IMR-90 (cell line): ENCODE measurements around the gene WDR5. TPM values are rescaled to one million over a fixed set of nuclear protein-coding genes. Genes with fewer than 3 reads are reported as not detected.

Experiments used
- ATAC-seq: fragments of 200-7000 bp; cut with Tn5 transposase; 2 replicates; pipeline ENCODE4 v1.9.1; 2020; ENCODE audit warnings: low read depth, mild to moderate bottlenecking, moderate library complexity
- BruUV-seq: library from RNA; stranded (reverse); fragments of 400-500 nt; replicated peaks from 2 replicates; lab custom pipeline; 2021; lab: Mats Ljungman, UMichigan
- CTCF ChIA-PET: fragments of 300-600 bp; formaldehyde crosslinking; extraction: SDS; loops from one replicate; lab custom pipeline; 2021; ENCODE audit warnings: antibody characterized with exemption; lab: Yijun Ruan, JAX
- POLR2A ChIA-PET: fragments of 300-600 bp; sonication (Branson Sonifier 250); formaldehyde crosslinking; loops from one replicate; lab custom pipeline; 2022; ENCODE audit warnings: antibody characterized with exemption; ENCODE audit not compliant: unreplicated experiment; lab: Charles Lee
- DNase-seq: peaks from one replicate; pipeline ENCODE4 v3.0.0; 2013
- H2AFZ ChIP-seq: replicated peaks from 2 replicates; pipeline ENCODE3; 2013; ENCODE audit warnings: low read length, mild to moderate bottlenecking; ENCODE audit not compliant: poor library complexity
- H2AK5ac ChIP-seq: 2 replicates; pipeline ENCODE4 v1.6.1; 2013; ENCODE audit warnings: low read depth, low read length, inconsistent platforms
- H2AK9ac ChIP-seq: replicated peaks from 2 replicates; pipeline ENCODE3; 2013; ENCODE audit warnings: mild to moderate bottlenecking, low read depth, low read length, moderate library complexity; ENCODE audit not compliant: poor library complexity
- H2BK120ac ChIP-seq: 2 replicates; pipeline ENCODE4 v1.6.1; 2013; ENCODE audit warnings: low read depth, low read length, inconsistent platforms
- H2BK15ac ChIP-seq: 3 replicates; pipeline ENCODE4 v1.6.1; 2013; ENCODE audit warnings: low read depth, low read length, inconsistent platforms
- H2BK20ac ChIP-seq: 2 replicates; pipeline ENCODE4 v1.6.1; 2013; ENCODE audit warnings: low read depth, mild to moderate bottlenecking, inconsistent platforms, low read length, moderate library complexity
- H2BK5ac ChIP-seq: 2 replicates; pipeline ENCODE4 v1.6.1; 2013; ENCODE audit warnings: mild to moderate bottlenecking, low read depth, low read length, inconsistent platforms; ENCODE audit not compliant: poor library complexity, severe bottlenecking
- H3K14ac ChIP-seq: replicated peaks from 2 replicates; pipeline ENCODE4 v1.6.1; 2013; ENCODE audit warnings: low read depth, low read length, inconsistent platforms
- H3K18ac ChIP-seq: 2 replicates; pipeline ENCODE4 v1.6.1; 2013; ENCODE audit warnings: low read depth, low read length, control low read depth
- H3K23ac ChIP-seq: 2 replicates; pipeline ENCODE4 v1.6.1; 2013; ENCODE audit warnings: low read depth, low read length, inconsistent platforms
- H3K27ac ChIP-seq: 2 replicates; pipeline ENCODE4 v1.5.1; 2013; ENCODE audit warnings: mild to moderate bottlenecking, control low read depth, low read length; ENCODE audit not compliant: insufficient read depth
- H3K27me3 ChIP-seq: 2 replicates; pipeline ENCODE4 v1.6.1; 2013; ENCODE audit warnings: low read length; ENCODE audit not compliant: control insufficient read depth, insufficient read depth
- H3K36me3 ChIP-seq: 2 replicates; pipeline ENCODE4 v1.6.1; 2013; ENCODE audit warnings: low read length, mixed read lengths; ENCODE audit not compliant: control insufficient read depth, insufficient read depth
- H3K4ac ChIP-seq: 2 replicates; pipeline ENCODE4 v1.6.1; 2013; ENCODE audit warnings: low read depth, low read length, inconsistent platforms
- H3K4me1 ChIP-seq: 2 replicates; pipeline ENCODE4 v1.6.1; 2013; ENCODE audit warnings: low read length, mixed read lengths; ENCODE audit not compliant: control insufficient read depth, insufficient read depth
- H3K4me2 ChIP-seq: 2 replicates; pipeline ENCODE4 v1.6.1; 2013; ENCODE audit warnings: low read depth, mild to moderate bottlenecking, control low read depth, low read length, moderate library complexity
- H3K4me3 ChIP-seq: 2 replicates; pipeline ENCODE4 v1.5.1; 2013; ENCODE audit warnings: low read depth, mild to moderate bottlenecking, control low read depth, low read length, moderate library complexity; ENCODE audit not compliant: insufficient read depth
- H3K56ac ChIP-seq: 2 replicates; pipeline ENCODE4 v1.6.1; 2013; ENCODE audit warnings: low read length, inconsistent platforms; ENCODE audit not compliant: insufficient read depth; ENCODE audit errors: extremely low read depth
- H3K79me1 ChIP-seq, 2 experiments: 2 replicates each; pipeline ENCODE4 v1.6.1; 2013; ENCODE audit warnings: low read length in 2 of 2, inconsistent platforms in 1 of 2, low read depth in 1 of 2
- H3K9ac ChIP-seq: 2 replicates; pipeline ENCODE4 v1.6.1; 2013; ENCODE audit warnings: low read depth, low read length, control low read depth
- H3K9me1 ChIP-seq: 2 replicates; pipeline ENCODE4 v1.6.1; 2013; ENCODE audit warnings: low read length, inconsistent platforms; ENCODE audit not compliant: insufficient read depth
- H3K9me3 ChIP-seq: 2 replicates; pipeline ENCODE4 v1.6.1; 2013; ENCODE audit warnings: low read length; ENCODE audit not compliant: control insufficient read depth, insufficient read depth
- H4K20me1 ChIP-seq: 2 replicates; pipeline ENCODE4 v1.6.1; 2013; ENCODE audit warnings: low read length, inconsistent platforms; ENCODE audit not compliant: insufficient read depth
- H4K5ac ChIP-seq: 2 replicates; pipeline ENCODE4 v1.6.1; 2013; ENCODE audit warnings: mild to moderate bottlenecking, low read depth, low read length, control low read depth
- H4K8ac ChIP-seq, 2 experiments: 2 replicates each; pipeline ENCODE4 v1.6.1; 2013; ENCODE audit warnings: low read depth in 2 of 2, low read length in 2 of 2, control low read depth in 1 of 2, inconsistent platforms in 1 of 2
- H4K91ac ChIP-seq: 2 replicates; pipeline ENCODE4 v1.6.1; 2013; ENCODE audit warnings: low read depth, low read length, inconsistent platforms; ENCODE audit not compliant: insufficient read depth
- BHLHE40 ChIP-seq: fragments of 150-350 bp; IDR thresholded peaks from 2 replicates; pipeline ENCODE4 v1.6.1; 2016; ENCODE audit warnings: mild to moderate bottlenecking, low read depth, low read length
- CEBPB ChIP-seq: IDR thresholded peaks from 2 replicates; pipeline ENCODE4 v1.6.1; 2012; ENCODE audit warnings: low read depth, low read length, improper control_type of control experiment
- CHD1 ChIP-seq: IDR thresholded peaks from 2 replicates; pipeline ENCODE4 v1.6.1; 2012; ENCODE audit warnings: low read depth, low read length, improper control_type of control experiment
- FOS ChIP-seq: fragments of 150-350 bp; IDR thresholded peaks from 2 replicates; pipeline ENCODE4 v1.6.1; 2016; ENCODE audit warnings: low read depth, low read length
- MAFK ChIP-seq: IDR thresholded peaks from 2 replicates; pipeline ENCODE4 v1.6.1; 2012; ENCODE audit warnings: low read depth, low read length, improper control_type of control experiment
- MAZ ChIP-seq: IDR thresholded peaks from 2 replicates; pipeline ENCODE4 v1.6.1; 2012; ENCODE audit warnings: low read depth, mild to moderate bottlenecking, low read length, improper control_type of control experiment, moderate library complexity, borderline replicate concordance
- MXI1 ChIP-seq: IDR thresholded peaks from 2 replicates; pipeline ENCODE4 v1.6.1; 2012; ENCODE audit warnings: low read depth, mild to moderate bottlenecking, low read length, moderate library complexity, borderline replicate concordance
- NFE2L2 ChIP-seq: fragments of 150-350 bp; IDR thresholded peaks from 2 replicates; pipeline ENCODE4 v1.6.1; 2016; ENCODE audit warnings: low read depth, mild to moderate bottlenecking, low read length
- POLR2A ChIP-seq: IDR thresholded peaks from 2 replicates; pipeline ENCODE4 v1.6.1; 2012; ENCODE audit warnings: mild to moderate bottlenecking, low read depth, low read length
- RAD21 ChIP-seq: IDR thresholded peaks from 2 replicates; pipeline ENCODE4 v1.6.1; 2012; ENCODE audit warnings: low read length, improper control_type of control experiment
- RCOR1 ChIP-seq: IDR thresholded peaks from 2 replicates; pipeline ENCODE4 v1.6.1; 2012; ENCODE audit warnings: mild to moderate bottlenecking, low read length, improper control_type of control experiment; ENCODE audit not compliant: insufficient replicate concordance
- RFX5 ChIP-seq: IDR thresholded peaks from 2 replicates; pipeline ENCODE4 v1.8.0; 2012; ENCODE audit warnings: low read depth, mild to moderate bottlenecking, low read length, moderate library complexity
- SMC3 ChIP-seq: fragments of 150-350 bp; IDR thresholded peaks from 2 replicates; pipeline ENCODE4 v1.6.1; 2016; ENCODE audit warnings: low read depth, mild to moderate bottlenecking, antibody characterized with exemption, low read length, moderate library complexity
- WGBS, 2 experiments: methylation state at CpG; one replicate each; pipeline versions ENCODE4 v1.1.5 to v1.1.7; 2013; ENCODE audit warnings: missing lambda C conversion rate in 2 of 2; ENCODE audit not compliant: insufficient read length in 1 of 2; ENCODE audit errors: extremely low coverage in 2 of 2; 5-methylcytosine and 5-hydroxymethylcytosine counted together
- dilution Hi-C: fragments of 300-500 bp; cut with HindIII; formaldehyde crosslinking; loops from one replicate; pipeline ENCODE4 v1.14.3; 2018; ENCODE audit warnings: low sequenced_read_pairs; ENCODE audit not compliant: unreplicated experiment
- in situ Hi-C: fragments of 300-500 bp; cut with MboI; formaldehyde crosslinking; loops from 3 replicates; pipeline ENCODE4 v1.14.3; 2019; ENCODE audit warnings: low sequenced_read_pairs, inconsistent platforms, mixed read lengths
- intact Hi-C: fragments of 100-400 bp; cut with micrococcal nuclease; formaldehyde crosslinking; loops from 2 replicates; pipeline ENCODE4 v1.10.0; 2022
- polyA plus RNA-seq, 3 experiments: library from polyadenylated mRNA; depleted of rRNA; stranded (reverse); fragments of >200 nt; gene quantifications; 2 replicates each; pipeline ENCODE4 v1.2.3, GENCODE V29; 2012; ENCODE audit warnings: low replicate concordance in 1 of 3
- total RNA-seq: library from RNA; depleted of rRNA; stranded (reverse); fragments of >200 nt; gene quantifications from 2 replicates; pipeline ENCODE4 v1.2.3, GENCODE V29; 2012
- TF ChIP-seq, protein P1 (sequence below): fragments of 150-350 bp; IDR thresholded peaks from 2 replicates; pipeline ENCODE4 v1.6.1; 2017; ENCODE audit warnings: mild to moderate bottlenecking, antibody characterized with exemption, low read length, low read depth
- TF ChIP-seq, protein P2 (sequence below): conservative IDR thresholded peaks from 2 replicates; pipeline ENCODE4 v1.5.1; 2012; ENCODE audit warnings: mild to moderate bottlenecking, low read depth, low read length, improper control_type of control experiment
- TF ChIP-seq, protein P3 (sequence below): fragments of 150-350 bp; IDR thresholded peaks from 2 replicates; pipeline ENCODE4 v1.6.1; 2016; ENCODE audit warnings: low read depth, mild to moderate bottlenecking, low read length, moderate library complexity, borderline replicate concordance

The WDR5 gene
- total and polyA plus RNA-seq, 2 of the 4 experiments (the other 2 are of a cell fraction) = 18.3 to 26.6 TPM

DNA sequence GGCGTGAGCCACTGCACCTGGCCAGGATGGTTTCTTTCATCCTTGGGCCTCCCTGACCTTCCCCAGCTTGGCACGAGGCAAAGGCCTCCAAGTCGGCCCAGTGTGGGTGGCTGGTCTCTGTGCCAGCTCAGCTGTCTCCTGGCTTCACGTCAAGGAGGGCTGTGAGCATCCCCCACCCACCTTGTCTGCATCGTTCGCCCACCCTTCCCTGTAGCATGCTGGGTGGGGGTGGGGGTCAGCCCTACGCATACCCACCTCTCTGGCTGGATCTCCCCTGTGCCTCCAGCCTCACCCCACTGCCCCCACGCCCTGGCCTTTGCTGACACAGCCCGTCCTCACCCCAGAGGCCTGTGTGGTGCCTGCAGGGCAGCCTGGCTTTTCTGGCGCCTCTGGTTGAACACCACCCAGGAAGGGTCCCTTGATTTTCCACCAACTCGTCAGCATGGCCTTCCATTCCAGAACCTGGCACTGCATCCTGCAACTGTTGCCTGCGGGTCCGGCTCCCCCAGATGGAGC lies 8.8 kb upstream of the WDR5 start:
- intact Hi-C loops = no loop called here
- Histone ChIP-seq H3K4me2 (no peak overlapping the region), H2AFZ (no peak overlapping the region), H3K4me1 (peaks cover 3% of the 10 kb centered on the region; the same call in 1 of the 2 replicates), H3K27ac (no peak overlapping the region), H2BK15ac (no peak overlapping the region), H2AK9ac (no peak overlapping the region), H3K9me3 (no peaks in the 10 kb centered on the region), H2BK5ac (no peak overlapping the region), H4K8ac (no peak overlapping the region), H3K79me1 (no peaks in the 10 kb centered on the region), H2BK120ac (no peak overlapping the region), H2AK5ac (no peak overlapping the region), H3K27me3 (peaks cover 16% of the 10 kb centered on the region), H4K91ac (no peak overlapping the region), H3K23ac (no peak overlapping the region), H3K9ac (no peak overlapping the region), H4K20me1 (no peaks in the 10 kb centered on the region), H3K18ac (no peak overlapping the region), H2BK20ac (no peak overlapping the region), H3K56ac (no peak overlapping the region), H3K4me3 (no peak overlapping the region), H3K9me1 (no peaks in the 10 kb centered on the region), H4K5ac (no peak overlapping the region), H3K36me3 (no peaks in the 10 kb centered on the region), H3K14ac (no peak overlapping the region), H3K4ac (no peak overlapping the region)
- ChIA-PET CTCF (no interaction called here), POLR2A (no interaction called here)
- BruUV-seq = no TSS peak
- TF ChIP-seq BHLHE40 (no peak), RFX5 (no peak), CEBPB (no peak), RCOR1 (no peak), CHD1 (no peak), MAZ (no peak), SMC3 (no peak), NFE2L2 (no peak), RAD21 (no peak), POLR2A (no peak), MXI1 (no peak), FOS (no peak), MAFK (no peak)
- TF ChIP-seq, protein P1, sequence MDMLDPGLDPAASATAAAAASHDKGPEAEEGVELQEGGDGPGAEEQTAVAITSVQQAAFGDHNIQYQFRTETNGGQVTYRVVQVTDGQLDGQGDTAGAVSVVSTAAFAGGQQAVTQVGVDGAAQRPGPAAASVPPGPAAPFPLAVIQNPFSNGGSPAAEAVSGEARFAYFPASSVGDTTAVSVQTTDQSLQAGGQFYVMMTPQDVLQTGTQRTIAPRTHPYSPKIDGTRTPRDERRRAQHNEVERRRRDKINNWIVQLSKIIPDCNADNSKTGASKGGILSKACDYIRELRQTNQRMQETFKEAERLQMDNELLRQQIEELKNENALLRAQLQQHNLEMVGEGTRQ = no peak
- TF ChIP-seq, protein P2, sequence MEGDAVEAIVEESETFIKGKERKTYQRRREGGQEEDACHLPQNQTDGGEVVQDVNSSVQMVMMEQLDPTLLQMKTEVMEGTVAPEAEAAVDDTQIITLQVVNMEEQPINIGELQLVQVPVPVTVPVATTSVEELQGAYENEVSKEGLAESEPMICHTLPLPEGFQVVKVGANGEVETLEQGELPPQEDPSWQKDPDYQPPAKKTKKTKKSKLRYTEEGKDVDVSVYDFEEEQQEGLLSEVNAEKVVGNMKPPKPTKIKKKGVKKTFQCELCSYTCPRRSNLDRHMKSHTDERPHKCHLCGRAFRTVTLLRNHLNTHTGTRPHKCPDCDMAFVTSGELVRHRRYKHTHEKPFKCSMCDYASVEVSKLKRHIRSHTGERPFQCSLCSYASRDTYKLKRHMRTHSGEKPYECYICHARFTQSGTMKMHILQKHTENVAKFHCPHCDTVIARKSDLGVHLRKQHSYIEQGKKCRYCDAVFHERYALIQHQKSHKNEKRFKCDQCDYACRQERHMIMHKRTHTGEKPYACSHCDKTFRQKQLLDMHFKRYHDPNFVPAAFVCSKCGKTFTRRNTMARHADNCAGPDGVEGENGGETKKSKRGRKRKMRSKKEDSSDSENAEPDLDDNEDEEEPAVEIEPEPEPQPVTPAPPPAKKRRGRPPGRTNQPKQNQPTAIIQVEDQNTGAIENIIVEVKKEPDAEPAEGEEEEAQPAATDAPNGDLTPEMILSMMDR = no peak
- TF ChIP-seq, protein P3, sequence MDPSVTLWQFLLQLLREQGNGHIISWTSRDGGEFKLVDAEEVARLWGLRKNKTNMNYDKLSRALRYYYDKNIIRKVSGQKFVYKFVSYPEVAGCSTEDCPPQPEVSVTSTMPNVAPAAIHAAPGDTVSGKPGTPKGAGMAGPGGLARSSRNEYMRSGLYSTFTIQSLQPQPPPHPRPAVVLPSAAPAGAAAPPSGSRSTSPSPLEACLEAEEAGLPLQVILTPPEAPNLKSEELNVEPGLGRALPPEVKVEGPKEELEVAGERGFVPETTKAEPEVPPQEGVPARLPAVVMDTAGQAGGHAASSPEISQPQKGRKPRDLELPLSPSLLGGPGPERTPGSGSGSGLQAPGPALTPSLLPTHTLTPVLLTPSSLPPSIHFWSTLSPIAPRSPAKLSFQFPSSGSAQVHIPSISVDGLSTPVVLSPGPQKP = no peak
- DNase-seq = no peak
- WGBS, 2 experiments = 70% methylated on average over 2 of the region's 13 CpGs; no CpG with 5 or more reads in 1 of the 2 experiments
- dilution Hi-C loops = no loop called here
- in situ Hi-C loops = loop anchor here (25.0 kb wide), 1 partner anchor 340 kb away; no protein-coding TSS in a partner anchor
- ATAC-seq = no peak
